Cortex of kidney (tissue), 1 donor: ENCODE measurements around the gene NR0B1.

Source experiments
- DNase-seq: peaks from one replicate; lab custom pipeline; 2025; lab: John Stamatoyannopoulos, UW

Gene NR0B1

GRCh38 chrX:30262763-30263162 is 46.4 kb downstream of the NR0B1 start:
- no peak for DNase-seq

GRCh38 chrX:30261012-30261411 is 48.2 kb downstream of the NR0B1 start:
- no peak for DNase-seq

- no peak for DNase-seq
These were observed 49.3 kb downstream of the NR0B1 start for GRCh38 chrX:30259927-30260326.
